K562 (cell line): ENCODE results near the gene KIF26A. TPM values are rescaled to one million over a fixed set of nuclear protein-coding genes. Genes with fewer than 3 reads are reported as not detected.

Source experiments
- ATAC-seq: fragments of 200-7000 bp; cut with Tn5 transposase; 3 replicates; pipeline ENCODE4 v1.9.1; 2020; ENCODE audit warnings: moderate library complexity
- BruUV-seq: library from RNA; stranded (reverse); fragments of 400-500 nt; replicated peaks from 2 replicates; lab custom pipeline; 2021; lab: Mats Ljungman, UMichigan
- CTCF ChIA-PET: fragments of 300-600 bp; formaldehyde crosslinking; extraction: SDS; loops from one replicate; lab custom pipeline; 2021; ENCODE audit warnings: low intra/inter-chr PET ratio; lab: Yijun Ruan, JAX
- POLR2A ChIA-PET: fragments of 300-600, 350-650 bp; sonication (Branson Sonifier 250); formaldehyde crosslinking; extraction: SDS; loops from one replicate; lab custom pipeline; 2021; ENCODE audit warnings: antibody characterized with exemption, inconsistent platforms; lab: Yijun Ruan, JAX
- DNase-seq, 4 experiments: peaks; one replicate each; pipeline versions ENCODE4 v3.0.0 to v3.0.0-alpha.2; 2011 to 2018; ENCODE audit warnings: low spot score in 3 of 4, mixed read lengths in 3 of 4; ENCODE audit errors: extremely low read depth in 1 of 4
- FAIRE-seq: peaks from 2 replicates; lab custom pipeline; 2011; peaks lifted over from hg19 to GRCh38; lab: Jason Lieb, UNC
- H2AFZ ChIP-seq: 2 replicates; pipeline ENCODE4 v1.6.0; 2011; ENCODE audit warnings: low read depth, low read length, control low read depth, inconsistent platforms
- H3K27ac ChIP-seq: fragments of 200-600 bp; 3 replicates; pipeline ENCODE4 v1.8.0; 2011; ENCODE audit warnings: low read depth, mild to moderate bottlenecking, control low read depth, inconsistent platforms, low read length, moderate library complexity, mixed read lengths; ENCODE audit errors: extremely low read depth
- H3K27me3 ChIP-seq, 2 experiments: fragments of 300-600 bp in 1 of 2; 2 replicates in 1 of 2; 3 replicates in 1 of 2; pipeline versions ENCODE4 v1.6.0 to v1.8.0; 2011; ENCODE audit warnings: inconsistent platforms in 2 of 2, low read length in 2 of 2, mild to moderate bottlenecking in 1 of 2, mixed read lengths in 1 of 2, moderate library complexity in 1 of 2; ENCODE audit not compliant: control insufficient read depth in 2 of 2, insufficient read depth in 2 of 2
- H3K36me3 ChIP-seq: fragments of 300-600 bp; 3 replicates; pipeline ENCODE4 v1.8.0; 2011; ENCODE audit warnings: mild to moderate bottlenecking, low read length, inconsistent platforms; ENCODE audit not compliant: control insufficient read depth, insufficient read depth
- H3K4me1 ChIP-seq, 2 experiments: fragments of 200-600 bp in 1 of 2; replicated peaks in 1 of 2; 2 replicates in 1 of 2; 3 replicates in 1 of 2; pipeline versions ENCODE4 v1.5.1 to v1.8.0; 2011; ENCODE audit warnings: inconsistent platforms in 2 of 2, low read length in 2 of 2, mild to moderate bottlenecking in 1 of 2, mixed read lengths in 1 of 2, moderate library complexity in 1 of 2; ENCODE audit not compliant: control insufficient read depth in 2 of 2, insufficient read depth in 2 of 2
- H3K4me2 ChIP-seq: 2 replicates; pipeline ENCODE4 v1.6.1; 2011; ENCODE audit warnings: low read length, control low read depth, inconsistent platforms, mixed read lengths; ENCODE audit not compliant: insufficient read depth
- H3K4me3 ChIP-seq: fragments of 200-600 bp; sonication (generic), shearing (Covaris generic); 2 replicates; pipeline ENCODE4 v1.5.1; 2016; ENCODE audit warnings: control low read depth, inconsistent platforms
- H3K79me2 ChIP-seq: fragments of 200-600 bp; 3 replicates; pipeline ENCODE4 v1.8.0; 2011; ENCODE audit warnings: low read length, inconsistent platforms; ENCODE audit not compliant: control insufficient read depth, insufficient read depth
- H3K9ac ChIP-seq, 2 experiments: 2 replicates each; pipeline versions ENCODE4 v1.6.0 to v1.6.1; 2011; ENCODE audit warnings: low read depth in 2 of 2, low read length in 2 of 2, control low read depth in 1 of 2, inconsistent platforms in 1 of 2, mild to moderate bottlenecking in 1 of 2, mixed read lengths in 1 of 2; ENCODE audit not compliant: insufficient read depth in 1 of 2
- H3K9me1 ChIP-seq: one replicate; pipeline ENCODE4 v1.6.0; 2011; ENCODE audit warnings: inconsistent platforms, mild to moderate bottlenecking, low read length, moderate library complexity; ENCODE audit not compliant: control insufficient read depth, insufficient read depth
- H3K9me3 ChIP-seq: replicated peaks from 2 replicates; pipeline ENCODE4 v1.5.1; 2011; ENCODE audit warnings: low read depth, low read length, inconsistent platforms; ENCODE audit not compliant: control insufficient read depth, insufficient read depth
- H4K20me1 ChIP-seq: replicated peaks from 2 replicates; pipeline ENCODE4 v1.6.1; 2011; ENCODE audit warnings: low read length, inconsistent platforms, mixed read lengths; ENCODE audit not compliant: control insufficient read depth, insufficient read depth
- CBFA2T3 ChIP-seq: fragments of 450-650 bp; IDR thresholded peaks from 2 replicates; pipeline ENCODE4 v1.6.1; 2017
- CLOCK ChIP-seq: fragments of 250-450 bp; sonication (Bioruptor Pico); IDR thresholded peaks from 2 replicates; pipeline ENCODE4 v1.4.0; 2020; ENCODE audit warnings: mild to moderate bottlenecking, moderate library complexity, borderline replicate concordance
- FOS ChIP-seq: IDR thresholded peaks from 3 replicates; pipeline ENCODE4 v1.6.1; 2011; ENCODE audit not compliant: insufficient read length; ENCODE audit errors: extremely low read depth
- FOXP4 ChIP-seq: sonication (generic); formaldehyde crosslinking; IDR thresholded peaks from 2 replicates; pipeline ENCODE4 v1.8.0; 2022; ENCODE audit warnings: mild to moderate bottlenecking, missing genetic modification reagents, borderline replicate concordance
- HBP1 ChIP-seq: fragments of 450-650 bp; formaldehyde crosslinking; IDR thresholded peaks from 2 replicates; pipeline ENCODE4 v1.4.0; 2022; ENCODE audit warnings: missing genetic modification characterization
- KDM1A ChIP-seq, 2 experiments: fragments of 450-650 bp; IDR thresholded peaks; 2 replicates each; pipeline ENCODE4 v1.6.1; 2016; ENCODE audit warnings: mild to moderate bottlenecking in 2 of 2
- NEUROD1 ChIP-seq: fragments of 150-350 bp; IDR thresholded peaks from 2 replicates; pipeline ENCODE4 v1.6.1; 2014; ENCODE audit warnings: borderline replicate concordance, low read length, low read depth; ENCODE audit not compliant: partially characterized antibody
- PHB ChIP-seq: fragments of 250-450 bp; sonication (Bioruptor Pico); IDR thresholded peaks from 2 replicates; pipeline ENCODE4 v1.5.0; 2021
- PHF8 ChIP-seq: fragments of 200-600 bp; sonication (generic); IDR thresholded peaks from 2 replicates; pipeline ENCODE4 v1.6.1; 2012; ENCODE audit warnings: mixed run types, mild to moderate bottlenecking, inconsistent platforms, low read length, moderate library complexity, borderline replicate concordance
- PKNOX1 ChIP-seq: fragments of 450-650 bp; IDR thresholded peaks from 2 replicates; pipeline ENCODE4 v1.6.1; 2016
- RBM15 ChIP-seq: fragments of 200-400 bp; formaldehyde crosslinking; IDR thresholded peaks from 2 replicates; pipeline ENCODE4 v1.6.1; 2018; ENCODE audit warnings: mild to moderate bottlenecking, low read length, moderate library complexity; ENCODE audit not compliant: insufficient read depth
- SP1 ChIP-seq: sonication (generic); formaldehyde crosslinking; IDR thresholded peaks from 2 replicates; pipeline ENCODE4 v1.8.1; 2022; ENCODE audit warnings: mild to moderate bottlenecking, missing genetic modification reagents
- SRSF3 ChIP-seq: fragments of 200-400 bp; formaldehyde crosslinking; IDR thresholded peaks from 2 replicates; pipeline ENCODE4 v1.6.1; 2016; ENCODE audit warnings: mild to moderate bottlenecking, low read length, moderate library complexity; ENCODE audit not compliant: insufficient read depth
- TARDBP ChIP-seq: fragments of 450-650 bp; IDR thresholded peaks from 2 replicates; pipeline ENCODE4 v1.6.1; 2016
- ZKSCAN3 ChIP-seq: fragments of 250-450 bp; sonication (Bioruptor Pico); IDR thresholded peaks from 2 replicates; pipeline ENCODE4 v1.4.0; 2020
- ZNF165 ChIP-seq: fragments of 250-450 bp; sonication (Bioruptor Pico); IDR thresholded peaks from 2 replicates; pipeline ENCODE4 v1.4.0; 2020; ENCODE audit warnings: borderline replicate concordance
- ZNF785 ChIP-seq: fragments of 250-450 bp; sonication (Bioruptor Pico); IDR thresholded peaks from 2 replicates; pipeline ENCODE4 v1.4.0; 2020; ENCODE audit warnings: mild to moderate bottlenecking
- WGBS: fragments of 100-300 bp; shearing (Covaris generic); methylation state at CpG from one replicate; pipeline ENCODE4 v1.1.6; 2016; ENCODE audit warnings: low coverage, mixed read lengths; ENCODE audit not compliant: insufficient coverage; ENCODE audit errors: missing lambda C conversion rate; 5-methylcytosine and 5-hydroxymethylcytosine counted together
- in situ Hi-C: fragments of 300-500 bp; cut with MboI; formaldehyde crosslinking; loops from 4 replicates; pipeline ENCODE4 v1.15.0; 2018; ENCODE audit warnings: inconsistent platforms, mixed read lengths
- intact Hi-C: fragments of 100-400 bp; cut with micrococcal nuclease; formaldehyde crosslinking; loops from 2 replicates; pipeline ENCODE4 v1.14.2; 2022
- polyA plus RNA-seq, 8 experiments: library from polyadenylated mRNA; depleted of rRNA in 4 of 8; stranded (reverse) in 5 of 8; unstranded in 3 of 8; fragments of >200 nt; fragmentation: Nextera tagmentation in 2 of 8; fragmentation: Illumina TruSeq in 1 of 8; extraction: Ambion mirVana in 2 of 8; extraction: Trizol in 1 of 8; gene quantifications; 2 replicates each; pipeline versions ENCODE4 v1.2.1 to v1.2.3, GENCODE V29; 2011 to 2014; ENCODE audit warnings: inconsistent platforms in 1 of 8, missing spikeins in 1 of 8
- total RNA-seq, 7 experiments: library from RNA; depleted of rRNA in 6 of 7; stranded (reverse); fragments of >200 nt in 6 of 7; fragmentation: Illumina TruSeq in 2 of 7; extraction: Trizol in 2 of 7; gene quantifications; 2 replicates each; pipeline versions ENCODE4 v1.2.1 to v1.2.3, GENCODE V29; 2011 to 2021; ENCODE audit warnings: low replicate concordance in 1 of 7

KIF26A gene
- total and polyA plus RNA-seq, 9 of the 15 experiments (the other 6 are each of a cell fraction or from before 2014, with no cell fraction given): 0.04 TPM; not detected in 8

GRCh38 chr14:104101651-104102281 is 36.6 kb upstream of the KIF26A start:
- H3K9me1 ChIP-seq: no peaks in the 10 kb centered on the region
- no peak for ATAC-seq
- no peak overlapping the region for H3K4me2 ChIP-seq
- ChIA-PET POLR2A (no interaction called here), CTCF (no interaction called here)
- peaks cover 0 to 5% of the 10 kb centered on the region in 2 experiments; a peak in 2 of 5 replicates for H3K4me1 ChIP-seq
- 4% methylated on average over 6 of the region's 16 CpGs for WGBS
- peaks cover 0 to 25% of the 10 kb centered on the region in 2 experiments; a peak in 1 of 5 replicates for H3K27me3 ChIP-seq
- in situ Hi-C loops (no loop called here), intact Hi-C loops (no loop called here)
- H3K79me2 ChIP-seq: no peaks in the 10 kb centered on the region
- no peak for DNase-seq
- no peak overlapping the region for H2AFZ ChIP-seq
- no peak overlapping the region for H3K27ac ChIP-seq
- H3K4me3 ChIP-seq: no peak overlapping the region
- no peaks in the 10 kb centered on the region for H4K20me1 ChIP-seq
- FAIRE-seq: no peak
- no peaks in the 10 kb centered on the region for H3K9me3 ChIP-seq
- no peaks in the 10 kb centered on the region for H3K36me3 ChIP-seq
- no TSS peak for BruUV-seq
- no peak overlapping the region for H3K9ac ChIP-seq
- TF ChIP-seq TARDBP (no peak), ZKSCAN3 (no peak), NEUROD1 (no peak), PKNOX1 (no peak), PHF8 (no peak), ZNF785 (no peak), ZNF165 (CRISPR knock-in tag) (no peak), PHB (CRISPR knock-in tag) (no peak), KDM1A (IDR thresholded peaks at IDR 0.05) (no peak), HBP1 (CRISPR knock-in tag) (no peak), FOS (no peak), FOXP4 (no peak), CLOCK (no peak), RBM15 (no peak), SRSF3 (no peak), CBFA2T3 (no peak), SP1 (CRISPR knock-in tag) (no peak)
